OCI-LY1 (cell line): ENCODE measurements around the gene CNTROB.

ENCODE experiments used
- EZH2 ChIP-seq: fragments of 200-600 bp; sonication (generic), shearing (Covaris generic); IDR thresholded peaks from 2 replicates; pipeline ENCODE4 v1.8.0; 2017; ENCODE audit warnings: borderline replicate concordance, mixed run types, mild to moderate bottlenecking, antibody characterized with exemption, low read length, moderate library complexity, mixed read lengths
- TF ChIP-seq, protein P1 (sequence below): fragments of 200-600 bp; sonication (generic), shearing (Covaris generic); IDR thresholded peaks from 2 replicates; pipeline ENCODE4 v1.5.1; 2017; ENCODE audit warnings: mild to moderate bottlenecking, antibody characterized with exemption, low read length, moderate library complexity, mixed read lengths

- TF ChIP-seq, protein P1, sequence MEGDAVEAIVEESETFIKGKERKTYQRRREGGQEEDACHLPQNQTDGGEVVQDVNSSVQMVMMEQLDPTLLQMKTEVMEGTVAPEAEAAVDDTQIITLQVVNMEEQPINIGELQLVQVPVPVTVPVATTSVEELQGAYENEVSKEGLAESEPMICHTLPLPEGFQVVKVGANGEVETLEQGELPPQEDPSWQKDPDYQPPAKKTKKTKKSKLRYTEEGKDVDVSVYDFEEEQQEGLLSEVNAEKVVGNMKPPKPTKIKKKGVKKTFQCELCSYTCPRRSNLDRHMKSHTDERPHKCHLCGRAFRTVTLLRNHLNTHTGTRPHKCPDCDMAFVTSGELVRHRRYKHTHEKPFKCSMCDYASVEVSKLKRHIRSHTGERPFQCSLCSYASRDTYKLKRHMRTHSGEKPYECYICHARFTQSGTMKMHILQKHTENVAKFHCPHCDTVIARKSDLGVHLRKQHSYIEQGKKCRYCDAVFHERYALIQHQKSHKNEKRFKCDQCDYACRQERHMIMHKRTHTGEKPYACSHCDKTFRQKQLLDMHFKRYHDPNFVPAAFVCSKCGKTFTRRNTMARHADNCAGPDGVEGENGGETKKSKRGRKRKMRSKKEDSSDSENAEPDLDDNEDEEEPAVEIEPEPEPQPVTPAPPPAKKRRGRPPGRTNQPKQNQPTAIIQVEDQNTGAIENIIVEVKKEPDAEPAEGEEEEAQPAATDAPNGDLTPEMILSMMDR: no peak
- TF ChIP-seq EZH2: no peak
These were observed 15.7 kb upstream of the CNTROB start for GRCh38 chr17:7916385-7916682.
